AG09319 (cell line): ENCODE results near the gene ERH.

ENCODE experiments used
- DNase-seq: peaks from one replicate; pipeline ENCODE4 v3.0.0-alpha.2; 2010; ENCODE audit warnings: low read depth; ENCODE audit errors: extremely low read depth
- TF ChIP-seq, protein P1 (sequence below): IDR thresholded peaks from 2 replicates; pipeline ENCODE4 v1.5.1; 2011; ENCODE audit warnings: low read depth, mild to moderate bottlenecking, inconsistent platforms, low read length, moderate library complexity

The ERH gene

DNA sequence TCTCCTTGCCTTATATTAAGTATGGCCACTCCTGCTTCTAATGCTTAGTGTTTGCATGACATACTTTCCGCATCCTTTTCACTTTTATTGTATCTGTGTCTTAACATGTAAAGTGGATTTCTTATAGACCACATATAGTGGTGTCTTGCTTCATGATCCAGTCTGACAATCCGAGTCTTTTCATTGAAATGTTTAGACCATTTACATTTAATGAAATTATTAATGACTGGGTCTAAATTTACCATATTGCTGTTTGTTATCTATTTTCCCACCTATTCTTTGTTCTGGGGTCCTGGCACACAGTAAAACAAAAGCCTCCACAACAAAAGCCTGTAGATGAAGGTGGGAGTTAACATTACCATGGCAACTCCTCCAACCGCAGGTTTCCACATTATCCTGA, 22.9 kb downstream of the ERH start:
- no peak for DNase-seq
- TF ChIP-seq, protein P1, sequence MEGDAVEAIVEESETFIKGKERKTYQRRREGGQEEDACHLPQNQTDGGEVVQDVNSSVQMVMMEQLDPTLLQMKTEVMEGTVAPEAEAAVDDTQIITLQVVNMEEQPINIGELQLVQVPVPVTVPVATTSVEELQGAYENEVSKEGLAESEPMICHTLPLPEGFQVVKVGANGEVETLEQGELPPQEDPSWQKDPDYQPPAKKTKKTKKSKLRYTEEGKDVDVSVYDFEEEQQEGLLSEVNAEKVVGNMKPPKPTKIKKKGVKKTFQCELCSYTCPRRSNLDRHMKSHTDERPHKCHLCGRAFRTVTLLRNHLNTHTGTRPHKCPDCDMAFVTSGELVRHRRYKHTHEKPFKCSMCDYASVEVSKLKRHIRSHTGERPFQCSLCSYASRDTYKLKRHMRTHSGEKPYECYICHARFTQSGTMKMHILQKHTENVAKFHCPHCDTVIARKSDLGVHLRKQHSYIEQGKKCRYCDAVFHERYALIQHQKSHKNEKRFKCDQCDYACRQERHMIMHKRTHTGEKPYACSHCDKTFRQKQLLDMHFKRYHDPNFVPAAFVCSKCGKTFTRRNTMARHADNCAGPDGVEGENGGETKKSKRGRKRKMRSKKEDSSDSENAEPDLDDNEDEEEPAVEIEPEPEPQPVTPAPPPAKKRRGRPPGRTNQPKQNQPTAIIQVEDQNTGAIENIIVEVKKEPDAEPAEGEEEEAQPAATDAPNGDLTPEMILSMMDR, result no peak

DNA sequence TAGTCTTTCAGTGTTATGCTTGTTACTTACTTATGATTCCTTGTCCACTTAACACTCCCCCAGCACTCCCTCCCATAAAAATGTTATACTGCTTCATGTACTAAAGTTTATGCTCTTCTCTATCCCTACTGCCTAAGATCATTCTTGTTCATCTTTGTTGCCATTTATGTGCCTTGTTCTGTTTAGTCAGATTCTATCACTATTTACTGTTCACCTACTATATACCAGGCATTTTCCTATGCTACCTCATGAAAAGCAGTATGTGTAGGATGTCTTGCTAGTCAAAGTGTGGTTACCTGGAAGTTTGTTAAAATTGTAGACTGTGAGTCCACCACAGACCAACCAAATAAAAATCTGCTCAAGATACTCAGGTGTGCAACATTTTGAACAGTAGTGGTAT, 23.9 kb downstream of the ERH start:
- DNase-seq, result no peak
- TF ChIP-seq, protein P1, result no peak

DNA sequence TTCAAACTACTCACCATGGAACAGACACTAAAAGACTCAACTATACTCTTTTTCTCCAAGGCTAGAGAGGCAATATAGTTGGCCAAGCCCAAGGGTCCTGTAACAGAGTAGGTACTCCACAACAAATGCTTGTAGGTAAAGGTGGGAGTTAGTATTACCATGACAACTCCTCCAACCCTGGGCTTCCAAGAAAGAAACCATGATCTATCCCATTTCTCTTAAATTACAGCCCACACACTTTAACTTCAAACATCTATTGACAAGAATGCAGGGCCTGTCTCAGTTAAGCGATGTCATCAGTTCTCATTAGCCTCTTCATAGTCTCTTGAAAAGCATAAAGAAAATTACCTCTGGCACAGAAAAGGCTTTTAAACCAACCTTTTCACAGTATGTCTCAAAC, 25.0 kb downstream of the ERH start:
- TF ChIP-seq, protein P1, result no peak
- DNase-seq, result no peak

DNA sequence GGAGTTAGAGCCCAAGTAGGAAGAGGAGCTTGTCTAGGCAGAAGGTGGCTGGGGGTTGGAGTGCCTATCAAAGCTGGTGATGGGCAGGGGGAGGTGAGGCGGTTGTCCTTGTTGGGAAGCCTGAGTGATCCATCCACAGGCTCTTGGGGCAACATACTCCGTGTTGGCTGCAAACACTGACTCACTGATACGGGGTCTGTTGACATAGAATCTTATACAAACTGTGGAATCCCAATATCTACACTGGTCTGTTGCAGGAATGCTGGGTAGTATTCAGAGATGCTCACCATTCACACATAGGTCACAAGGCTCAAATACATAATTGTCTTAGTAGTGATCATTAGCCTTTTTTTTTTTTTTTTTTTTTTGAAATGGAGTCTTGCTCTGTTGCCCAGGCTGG, 26.0 kb downstream of the ERH start:
- TF ChIP-seq, protein P1, result no peak
- DNase-seq, result no peak

DNA sequence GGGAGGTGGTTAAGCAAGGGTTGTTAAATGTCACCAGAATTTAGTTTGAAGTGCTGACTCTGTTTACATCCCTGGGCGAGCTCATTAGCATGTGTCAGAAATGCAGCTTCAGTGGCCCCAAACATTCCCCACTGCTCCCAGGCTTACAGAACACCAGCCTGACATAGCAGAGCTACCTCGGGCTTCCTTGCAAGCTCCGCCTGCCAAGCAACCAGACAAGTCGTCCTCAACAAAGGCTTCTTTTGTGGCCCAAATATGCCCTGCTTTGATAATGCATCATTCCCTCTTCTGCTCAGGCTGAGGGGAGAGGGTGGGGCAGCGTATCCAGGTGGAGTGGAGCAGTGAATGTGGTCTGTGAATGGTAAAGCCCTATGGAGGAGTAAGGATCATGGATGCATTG, 28.0 kb downstream of the ERH start:
- no peak for DNase-seq
- TF ChIP-seq, protein P1, result no peak

DNA sequence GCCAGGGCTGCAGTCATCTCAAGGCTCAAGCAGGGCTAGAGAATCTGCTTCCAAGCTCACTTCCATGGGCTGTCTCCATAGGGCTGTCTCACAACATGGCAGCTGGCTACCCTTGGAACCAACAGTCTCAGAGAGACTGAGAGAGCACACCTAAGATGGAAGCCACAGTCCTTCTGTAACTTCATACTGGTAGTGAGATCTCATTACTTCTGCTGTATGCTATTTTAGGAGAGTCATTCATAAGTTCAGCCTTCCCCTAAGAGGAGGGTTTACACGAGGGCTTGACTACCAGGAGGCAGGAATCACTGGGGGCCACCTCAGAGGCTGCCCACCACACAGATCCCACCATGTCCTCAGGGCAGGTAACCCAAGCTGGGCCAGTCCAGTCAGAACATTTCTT, 29.7 kb downstream of the ERH start:
- DNase-seq, result no peak
- TF ChIP-seq, protein P1, result no peak

DNA sequence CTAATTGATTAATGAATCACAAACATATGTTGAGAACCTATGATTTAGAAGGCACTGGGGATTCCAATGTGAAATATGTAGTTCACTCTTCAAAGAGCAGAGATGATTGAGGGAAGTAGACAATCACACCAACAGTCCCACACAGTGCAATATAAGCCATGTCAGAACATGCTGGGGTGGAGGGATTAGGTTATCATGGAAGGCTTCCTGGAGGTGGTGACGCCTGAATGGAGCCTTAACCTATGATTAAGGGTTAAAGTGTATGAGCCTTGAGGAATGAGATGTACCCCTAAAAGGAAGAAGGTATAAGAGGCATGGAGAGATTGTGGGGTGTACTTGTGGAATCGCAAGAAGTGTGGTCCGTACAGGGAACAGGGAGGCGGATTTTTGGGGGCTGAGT, 31.3 kb downstream of the ERH start:
- TF ChIP-seq, protein P1, result no peak
- no peak for DNase-seq

DNA sequence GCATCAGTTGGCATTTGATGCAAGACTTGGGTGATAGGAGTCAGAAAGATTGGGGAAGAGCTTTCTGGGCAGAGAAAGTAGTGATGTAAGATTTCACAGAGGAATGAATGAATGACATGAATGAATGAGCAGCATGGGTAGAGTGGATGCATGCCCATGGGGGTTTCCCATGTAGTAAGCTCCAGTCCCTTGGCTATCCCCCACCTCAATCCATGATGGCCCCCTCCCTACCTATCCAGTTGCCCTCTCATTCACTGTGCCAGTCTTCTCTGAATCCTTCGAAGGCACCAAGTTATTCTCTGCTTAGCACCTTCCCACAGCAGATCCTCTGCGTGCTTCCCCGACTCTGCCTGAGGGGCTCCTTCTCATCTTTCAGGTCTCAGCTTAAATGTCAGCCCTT, 32.0 kb downstream of the ERH start:
- TF ChIP-seq, protein P1, result no peak
- DNase-seq, result no peak
